Fibroblast of pulmonary artery (primary cell): ENCODE data around the gene ABHD4.
A peak's percentile ranks its signal among the peaks of the same experiment; 100 is the strongest.
"Not testable (repeated sequence)": the region's sequence is repeated elsewhere in the genome, so short reads cannot be mapped to it uniquely, and the experiment has no call there.

ENCODE experiments used
- DNase-seq: peaks from one replicate; pipeline ENCODE4 v3.0.0-alpha.2; 2010; ENCODE audit warnings: low read depth
- H3K4me3 ChIP-seq: replicated peaks from 2 replicates; pipeline ENCODE4 v1.5.1; 2011; ENCODE audit warnings: low read depth, mild to moderate bottlenecking, control low read depth, low read length, moderate library complexity
- TF ChIP-seq, protein P1 (sequence below): IDR thresholded peaks from 2 replicates; pipeline ENCODE4 v1.5.1; 2011; ENCODE audit warnings: mild to moderate bottlenecking, control low read depth, low read length, inconsistent platforms; ENCODE audit errors: missing control alignments

The ABHD4 gene

DNA sequence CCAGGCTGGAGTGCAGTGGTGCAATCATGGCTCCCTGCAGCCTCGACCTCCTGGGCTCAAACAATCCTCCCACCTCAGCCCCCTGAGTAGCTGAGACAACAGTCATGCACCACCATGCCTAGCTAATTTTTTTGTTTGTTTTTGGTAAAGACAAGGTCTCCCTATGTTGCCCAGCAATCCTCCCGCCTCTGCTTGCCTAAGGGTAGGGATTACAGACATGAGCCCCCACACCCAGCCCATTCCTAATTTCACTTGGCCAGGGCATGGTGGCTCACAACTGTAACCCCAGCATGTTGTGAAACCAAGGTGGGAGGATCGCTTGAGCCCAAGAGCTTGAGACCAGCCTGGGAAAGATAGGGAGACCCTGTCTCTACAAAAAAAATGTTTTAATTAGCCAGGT lies 18.2 kb upstream of the ABHD4 start:
- no peak overlapping the region for H3K4me3 ChIP-seq
- TF ChIP-seq, protein P1, sequence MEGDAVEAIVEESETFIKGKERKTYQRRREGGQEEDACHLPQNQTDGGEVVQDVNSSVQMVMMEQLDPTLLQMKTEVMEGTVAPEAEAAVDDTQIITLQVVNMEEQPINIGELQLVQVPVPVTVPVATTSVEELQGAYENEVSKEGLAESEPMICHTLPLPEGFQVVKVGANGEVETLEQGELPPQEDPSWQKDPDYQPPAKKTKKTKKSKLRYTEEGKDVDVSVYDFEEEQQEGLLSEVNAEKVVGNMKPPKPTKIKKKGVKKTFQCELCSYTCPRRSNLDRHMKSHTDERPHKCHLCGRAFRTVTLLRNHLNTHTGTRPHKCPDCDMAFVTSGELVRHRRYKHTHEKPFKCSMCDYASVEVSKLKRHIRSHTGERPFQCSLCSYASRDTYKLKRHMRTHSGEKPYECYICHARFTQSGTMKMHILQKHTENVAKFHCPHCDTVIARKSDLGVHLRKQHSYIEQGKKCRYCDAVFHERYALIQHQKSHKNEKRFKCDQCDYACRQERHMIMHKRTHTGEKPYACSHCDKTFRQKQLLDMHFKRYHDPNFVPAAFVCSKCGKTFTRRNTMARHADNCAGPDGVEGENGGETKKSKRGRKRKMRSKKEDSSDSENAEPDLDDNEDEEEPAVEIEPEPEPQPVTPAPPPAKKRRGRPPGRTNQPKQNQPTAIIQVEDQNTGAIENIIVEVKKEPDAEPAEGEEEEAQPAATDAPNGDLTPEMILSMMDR = no peak
- DNase-seq = no peak

GRCh38 chr14:22580625-22581024 lies 17.5 kb upstream of the ABHD4 start:
- TF ChIP-seq, protein P1 = no peak
- H3K4me3 ChIP-seq = no peak overlapping the region
- DNase-seq = no peak

DNA sequence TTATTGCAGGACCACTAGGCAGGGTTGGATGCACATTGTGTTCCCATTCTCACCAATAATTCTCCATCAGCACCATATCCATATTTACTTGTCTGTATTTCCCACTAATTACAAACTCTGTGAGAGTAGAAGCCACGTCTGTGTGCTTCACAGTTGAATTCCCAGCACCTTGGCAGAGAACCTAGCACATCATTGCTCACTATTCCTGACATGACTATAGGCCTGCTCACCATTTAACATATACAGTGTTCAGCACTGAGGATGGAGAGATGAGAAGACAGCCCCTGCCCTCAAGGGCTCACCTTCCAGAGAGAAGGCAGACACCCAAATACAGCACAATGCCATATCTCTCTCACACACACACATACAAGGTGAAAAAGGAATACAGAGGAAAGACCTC lies 14.1 kb upstream of the ABHD4 start:
- no peak overlapping the region for H3K4me3 ChIP-seq
- no peak for DNase-seq
- TF ChIP-seq, protein P1 = no peak

- TF ChIP-seq, protein P1 = no peak
- no peak for DNase-seq
- no peak overlapping the region for H3K4me3 ChIP-seq
Observed at GRCh38 chr14:22587247-22587646, 10.9 kb upstream of the ABHD4 start.

DNA sequence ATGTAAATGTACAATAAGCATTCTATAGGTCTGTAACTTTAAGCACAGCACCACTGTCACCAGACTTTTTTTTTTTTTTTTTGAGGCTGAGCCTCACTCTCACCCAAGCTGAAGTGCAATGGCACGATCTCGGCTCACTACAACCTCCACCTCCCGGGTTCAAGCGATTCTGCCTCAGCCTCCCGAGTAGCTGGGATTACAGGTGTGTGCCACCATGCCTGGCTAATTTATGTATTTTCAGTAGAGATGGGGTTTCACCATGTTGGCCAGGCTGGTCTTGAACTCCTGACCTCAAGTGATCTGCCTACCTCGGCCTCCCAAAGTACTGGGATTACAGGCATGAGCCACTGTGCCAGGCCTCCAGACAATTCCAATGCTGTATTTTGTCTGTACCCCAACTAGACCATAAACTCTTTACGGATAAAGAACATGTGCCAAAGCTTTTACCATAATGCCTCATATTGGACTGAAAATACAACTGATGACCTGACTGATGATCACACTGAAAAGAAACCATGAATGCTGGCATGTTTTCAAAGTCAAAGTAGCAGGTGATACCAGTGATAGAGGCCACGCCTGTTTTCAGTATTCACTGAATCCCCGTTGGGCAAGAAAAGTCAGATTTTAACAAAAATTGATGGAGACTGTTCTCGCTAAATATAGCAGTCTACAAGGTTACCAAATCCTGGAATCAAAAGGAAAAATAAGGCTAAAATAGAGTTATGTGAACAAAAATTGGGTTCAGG lies 10.2 kb upstream of the ABHD4 start:
- H3K4me3 ChIP-seq = peak overlapping the region; percentile 100
- DNase-seq = not testable (repeated sequence)

DNA sequence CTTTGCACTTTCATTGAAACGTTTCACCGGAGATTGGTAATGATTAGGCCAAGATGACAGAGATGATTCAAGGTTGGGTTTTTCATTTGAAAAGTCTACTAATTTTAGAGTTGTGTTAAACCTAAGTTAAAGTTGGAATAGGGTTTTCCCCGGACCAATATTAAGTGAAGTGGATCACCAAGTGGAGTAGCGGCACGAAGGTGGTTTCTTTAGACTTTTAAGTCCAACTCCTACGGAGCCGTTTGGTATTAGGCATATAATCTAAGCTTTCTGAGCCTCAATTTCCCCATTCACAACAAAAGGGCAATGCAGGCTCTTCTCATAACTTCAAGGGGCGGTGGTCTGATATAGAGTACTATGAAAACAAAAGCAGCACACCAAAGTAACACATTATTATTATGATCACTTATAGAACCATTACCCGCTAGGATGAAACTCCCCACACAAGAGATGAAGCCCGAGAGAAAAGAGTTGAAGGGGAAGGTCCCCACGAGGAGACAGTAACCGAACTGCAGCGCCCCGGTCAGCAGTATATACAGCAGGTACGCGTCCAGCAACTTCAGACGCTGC lies 9.5 kb upstream of the ABHD4 start:
- TF ChIP-seq, protein P1 = no peak

GRCh38 chr14:22589096-22589839 lies 8.8 kb upstream of the ABHD4 start, which contains the start of gene DAD1:
DAD1 (minus strand) TSS chr14:22589224; CDS start chr14:22589157, 67 bp downstream.
- peak; percentile 100 for DNase-seq
- TF ChIP-seq, protein P1 = no peak
- peak within 1 kb of the TSS; percentile 100 for H3K4me3 ChIP-seq

More for the DNA sequence above, 9.5 kb upstream of the ABHD4 start:
- no peak for DNase-seq
- peak overlapping the region; percentile 100 for H3K4me3 ChIP-seq
